CD14-positive monocyte (primary cell): Measurements from ENCODE around the gene ATP6V0A1. TPM values are rescaled to one million over a fixed set of nuclear protein-coding genes. Genes with fewer than 3 reads are reported as not detected.

Experiments
- DNase-seq, 3 donors: peaks; one replicate each; pipeline ENCODE4 v3.0.0-alpha.2; 2011 to 2022
- H2AFZ ChIP-seq: 2 replicates; pipeline ENCODE4 v1.6.0; 2012; ENCODE audit warnings: mild to moderate bottlenecking, low read depth, low read length, inconsistent platforms; ENCODE audit not compliant: insufficient read depth, poor library complexity, severe bottlenecking
- H3K27ac ChIP-seq, 2 donors: 1 replicate in 1 of 2; 2 replicates in 1 of 2; pipeline ENCODE4 v1.5.1; 2012 to 2013; ENCODE audit warnings: low read length in 2 of 2, control low read depth in 1 of 2, inconsistent platforms in 1 of 2, low read depth in 1 of 2, mild to moderate bottlenecking in 1 of 2
- H3K27me3 ChIP-seq, 2 donors: one replicate each; pipeline versions ENCODE4 v1.6.0 to v1.6.1; 2011 to 2013; ENCODE audit warnings: low read length in 2 of 2; ENCODE audit not compliant: control insufficient read depth in 2 of 2, insufficient read depth in 2 of 2
- H3K36me3 ChIP-seq, 2 donors: replicated peaks in 1 of 2; 1 replicate in 1 of 2; 2 replicates in 1 of 2; pipeline versions ENCODE4 v1.5.1 to v1.6.1; 2012 to 2013; ENCODE audit warnings: low read length in 2 of 2, control low read depth in 1 of 2, inconsistent platforms in 1 of 2, mild to moderate bottlenecking in 1 of 2; ENCODE audit not compliant: insufficient read depth in 2 of 2, control insufficient read depth in 1 of 2
- H3K4me1 ChIP-seq, 2 donors: 1 replicate in 1 of 2; 2 replicates in 1 of 2; pipeline versions ENCODE4 v1.5.1 to v1.6.1; 2012 to 2013; ENCODE audit warnings: low read length in 2 of 2, control low read depth in 1 of 2, inconsistent platforms in 1 of 2, mild to moderate bottlenecking in 1 of 2, moderate library complexity in 1 of 2; ENCODE audit not compliant: insufficient read depth in 2 of 2, control insufficient read depth in 1 of 2
- H3K4me2 ChIP-seq: replicated peaks from 2 replicates; pipeline ENCODE3; 2012; ENCODE audit warnings: low read length, moderate library complexity, mild to moderate bottlenecking; ENCODE audit not compliant: poor library complexity, severe bottlenecking; ENCODE audit errors: extremely low read depth
- H3K4me3 ChIP-seq, 3 experiments: fragments of 200-600 bp in 1 of 3; sonication (generic) in 1 of 3; replicated peaks in 1 of 3; 1 replicate in 2 of 3; 2 replicates in 1 of 3; pipeline ENCODE4 v1.5.1; 2011 to 2013; ENCODE audit warnings: low read length in 3 of 3, mild to moderate bottlenecking in 3 of 3, control low read depth in 2 of 3, low read depth in 2 of 3, inconsistent platforms in 1 of 3, moderate library complexity in 1 of 3
- H3K79me2 ChIP-seq: 2 replicates; pipeline ENCODE4 v1.6.0; 2012; ENCODE audit warnings: mild to moderate bottlenecking, control low read depth, inconsistent platforms, low read length, moderate library complexity; ENCODE audit not compliant: insufficient read depth
- H3K9ac ChIP-seq: 2 replicates; pipeline ENCODE4 v1.6.0; 2017; ENCODE audit warnings: low read length, mild to moderate bottlenecking; ENCODE audit not compliant: insufficient read depth, poor library complexity, severe bottlenecking
- H3K9me3 ChIP-seq, 2 donors: replicated peaks in 1 of 2; 1 replicate in 1 of 2; 2 replicates in 1 of 2; pipeline versions ENCODE4 v1.5.1 to v1.6.1; 2012 to 2013; ENCODE audit warnings: low read length in 2 of 2, control low read depth in 1 of 2; ENCODE audit not compliant: control insufficient read depth in 1 of 2, insufficient read depth in 1 of 2
- H4K20me1 ChIP-seq: 2 replicates; pipeline ENCODE4 v1.6.0; 2012; ENCODE audit warnings: mild to moderate bottlenecking, low read length, control low read depth, moderate library complexity; ENCODE audit not compliant: insufficient read depth
- H3K27ac Mint-ChIP-seq, 7 donors: one replicate each; pipeline ENCODE4 v1.8.0; 2020; ENCODE audit warnings: mild to moderate bottlenecking in 7 of 7, mixed read lengths in 7 of 7, moderate library complexity in 6 of 7, inconsistent platforms in 2 of 7
- H3K27me3 Mint-ChIP-seq, 3 donors: one replicate each; pipeline ENCODE4 v1.8.0; 2021 to 2022; ENCODE audit warnings: low read depth in 3 of 3, mild to moderate bottlenecking in 3 of 3, mixed read lengths in 3 of 3, moderate library complexity in 3 of 3, inconsistent platforms in 1 of 3
- H3K36me3 Mint-ChIP-seq, 2 donors: one replicate each; pipeline ENCODE4 v1.8.0; 2020; ENCODE audit warnings: mixed read lengths in 2 of 2, inconsistent platforms in 1 of 2, mild to moderate bottlenecking in 1 of 2
- H3K4me1 Mint-ChIP-seq: one replicate; pipeline ENCODE4 v1.8.0; 2020; ENCODE audit warnings: mild to moderate bottlenecking, mixed read lengths
- H3K4me3 Mint-ChIP-seq, 2 donors: one replicate each; pipeline ENCODE4 v1.8.0; 2020; ENCODE audit warnings: mild to moderate bottlenecking in 2 of 2, mixed read lengths in 2 of 2, moderate library complexity in 1 of 2
- H3K9me3 Mint-ChIP-seq, 7 donors: one replicate each; pipeline ENCODE4 v1.8.0; 2020 to 2022; ENCODE audit warnings: mixed read lengths in 7 of 7, mild to moderate bottlenecking in 6 of 7, moderate library complexity in 6 of 7, inconsistent platforms in 2 of 7
- CTCF ChIP-seq: fragments of 200-600 bp; IDR thresholded peaks from one replicate; pipeline ENCODE4 v1.8.0; 2022; ENCODE audit warnings: antibody characterized with exemption, mild to moderate bottlenecking
- WGBS: methylation state at CpG from one replicate; pipeline ENCODE4 v1.1.5; 2013; ENCODE audit warnings: missing lambda C conversion rate; ENCODE audit not compliant: insufficient coverage; 5-methylcytosine and 5-hydroxymethylcytosine counted together
- intact Hi-C, 2 donors: fragments of 100-400 bp; cut with micrococcal nuclease; formaldehyde crosslinking; loops; one replicate each; pipeline versions ENCODE4 v1.15.0 to v1.15.1; 2023
- polyA plus RNA-seq, 3 donors: library from polyadenylated mRNA; depleted of rRNA in 1 of 3; unstranded in 2 of 3; stranded (reverse) in 1 of 3; fragments of 300-500 nt in 2 of 3; fragments of >200 nt in 1 of 3; fragmentation: Illumina TruSeq in 2 of 3; gene quantifications; 1 replicate in 2 of 3; 2 replicates in 1 of 3; pipeline ENCODE4 v1.2.3, GENCODE V29; 2012 to 2021

The ATP6V0A1 gene
- polyA plus RNA-seq, 3 donors: 36.1 to 126 (median 55.1) TPM

GRCh38 chr17:42410319-42410685, 48.4 kb upstream of the ATP6V0A1 start:
- no peak for DNase-seq
- 100% methylated on average over 3 of the region's 5 CpGs for WGBS
- H3K4me2 ChIP-seq: no peak overlapping the region
- no peak overlapping the region for H3K27ac ChIP-seq
- no peaks in the 10 kb centered on the region for H4K20me1 ChIP-seq
- Mint-ChIP-seq H3K4me3 (no peak overlapping the region), H3K27ac (no peak overlapping the region), H3K27me3 (peaks cover 4 to 18% (median 7%) of the 10 kb centered on the region in 3 donors), H3K36me3 (no peaks in the 10 kb centered on the region), H3K4me1 (peaks cover 23% of the 10 kb centered on the region), H3K9me3 (peaks cover 0 to 3% (median 0%) of the 10 kb centered on the region in 7 donors)
- intact Hi-C loops: no loop called here
- H3K9me3 ChIP-seq: no peaks in the 10 kb centered on the region
- TF ChIP-seq CTCF: no peak
- no peak overlapping the region for H3K9ac ChIP-seq
- peaks cover 22 to 25% of the 10 kb centered on the region in 2 donors for H3K4me1 ChIP-seq
- H2AFZ ChIP-seq: no peak overlapping the region
- H3K4me3 ChIP-seq: no peak overlapping the region
- H3K27me3 ChIP-seq: no peaks in the 10 kb centered on the region
- H3K36me3 ChIP-seq: no peaks in the 10 kb centered on the region
- no peaks in the 10 kb centered on the region for H3K79me2 ChIP-seq

- peaks cover 20 to 27% of the 10 kb centered on the region in 2 donors for H3K4me1 ChIP-seq
- no peak overlapping the region for H3K4me2 ChIP-seq
- no peaks in the 10 kb centered on the region for H3K79me2 ChIP-seq
- no peak overlapping the region for H3K4me3 ChIP-seq
- no peak overlapping the region for H3K9ac ChIP-seq
- no peaks in the 10 kb centered on the region for H3K36me3 ChIP-seq
- DNase-seq: no peak
- WGBS: 50% methylated on average over 1 of the region's 4 CpGs
- H3K27ac Mint-ChIP-seq: no peak overlapping the region
- H3K4me3 Mint-ChIP-seq: no peak overlapping the region
- intact Hi-C loops: no loop called here
- no peaks in the 10 kb centered on the region for H3K9me3 ChIP-seq
- no peaks in the 10 kb centered on the region for H4K20me1 ChIP-seq
- peaks cover 22% of the 10 kb centered on the region for H3K4me1 Mint-ChIP-seq
- no peak overlapping the region for H2AFZ ChIP-seq
- peaks cover 4 to 23% (median 7%) of the 10 kb centered on the region in 3 donors for H3K27me3 Mint-ChIP-seq
- H3K27ac ChIP-seq: no peak overlapping the region
- no peaks in the 10 kb centered on the region for H3K36me3 Mint-ChIP-seq
- peaks cover 0 to 3% (median 0%) of the 10 kb centered on the region in 7 donors for H3K9me3 Mint-ChIP-seq
- no peaks in the 10 kb centered on the region for H3K27me3 ChIP-seq
- TF ChIP-seq CTCF: no peak
Observed at GRCh38 chr17:42411361-42411760, 47.3 kb upstream of the ATP6V0A1 start.
